HG03575 (cell line): Measurements from ENCODE around the gene KDM3B.

Experiments used
- ATAC-seq: cut with Tn5 transposase; IDR thresholded peaks from one replicate; pipeline ENCODE4 v1.9.1; 2021; ENCODE audit not compliant: unreplicated experiment, insufficient number of reproducible peaks, low FRiP score; ENCODE audit errors: extremely low read depth

The KDM3B gene

GRCh38 chr5:138444774-138445546 lies 92.5 kb downstream of the KDM3B start:
- ATAC-seq = no peak

GRCh38 chr5:138445547-138446271 lies 93.2 kb downstream of the KDM3B start:
- ATAC-seq = no peak

- no peak for ATAC-seq
Observed at GRCh38 chr5:138448070-138448469, 95.6 kb downstream of the KDM3B start.

GRCh38 chr5:138448481-138449398 lies 96.3 kb downstream of the KDM3B start:
- no peak for ATAC-seq

- ATAC-seq = no peak
Observed at GRCh38 chr5:138449501-138450239, 97.2 kb downstream of the KDM3B start.

- ATAC-seq = no peak
Observed at GRCh38 chr5:138450971-138451370, 98.5 kb downstream of the KDM3B start.

GRCh38 chr5:138452720-138453119 lies 100.2 kb downstream of the KDM3B start:
- no peak for ATAC-seq

GRCh38 chr5:138453590-138453989 lies 101.1 kb downstream of the KDM3B start:
- no peak for ATAC-seq

GRCh38 chr5:138454121-138454520 lies 101.6 kb downstream of the KDM3B start:
- ATAC-seq = no peak

- ATAC-seq = no peak
Observed at GRCh38 chr5:138455232-138455930, 102.9 kb downstream of the KDM3B start.

- ATAC-seq = no peak
Observed at GRCh38 chr5:138457531-138458275, 105.2 kb downstream of the KDM3B start.

GRCh38 chr5:138458384-138458783 lies 105.9 kb downstream of the KDM3B start:
- no peak for ATAC-seq

GRCh38 chr5:138458856-138459255 lies 106.4 kb downstream of the KDM3B start:
- ATAC-seq = no peak

- ATAC-seq = no peak
Observed at GRCh38 chr5:138459311-138459933, 106.9 kb downstream of the KDM3B start.

GRCh38 chr5:138460032-138460693 lies 107.7 kb downstream of the KDM3B start:
- no peak for ATAC-seq

- ATAC-seq = no peak
Observed at GRCh38 chr5:138461343-138462125, 109.0 kb downstream of the KDM3B start.
